Measurements from ENCODE around the gene SUMO3. TPM values are rescaled to one million over a fixed set of nuclear protein-coding genes. Genes with fewer than 3 reads are reported as not detected.
A peak's percentile ranks its signal among the peaks of the same experiment; 100 is the strongest.

Gene SUMO3
- total and polyA plus RNA-seq, 10 of the 15 experiments (the other 5 are each of a cell fraction or from before 2014, with no cell fraction given), result 14.3 to 164 (median 89.9) TPM

- TF ChIP-seq ZBTB33 (IDR thresholded peaks at IDR 0.05) (no peak), PML (IDR thresholded peaks at IDR 0.05; ENCODE audit: low read length) (no peak), SREBF1 (IDR thresholded peaks at IDR 0.05; ENCODE audit: low read length) (no peak), HSF1 (IDR thresholded peaks at IDR 0.05; ENCODE audit: low read depth, low read length) (no peak)
Observed at GRCh38 chr21:44813727-44814126, 4.1 kb downstream of the SUMO3 start (continued).

DNA sequence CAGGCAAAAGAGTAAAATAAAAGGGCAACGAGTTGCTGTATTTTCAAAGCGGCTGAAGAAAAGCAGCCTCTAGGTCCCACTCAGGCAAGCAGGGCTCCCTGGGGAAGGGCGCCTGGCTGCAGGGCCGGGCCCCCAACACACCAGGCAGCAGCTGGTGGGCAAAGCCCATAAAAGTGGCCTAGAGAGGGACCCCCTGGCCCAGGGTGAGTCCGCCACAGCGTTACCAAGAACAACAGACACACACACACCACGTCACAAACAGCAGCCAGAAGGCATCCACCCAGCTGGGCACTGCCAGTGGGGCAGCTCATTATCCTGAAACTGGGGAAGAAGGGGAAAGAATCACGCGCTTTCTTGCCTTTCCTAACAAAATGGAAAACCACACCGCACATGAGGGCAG lies 4.7 kb downstream of the SUMO3 start:
- FAIRE-seq, result no peak
- no TSS peak for BruUV-seq (replicated peaks)
- ATAC-seq, result no peak
- Histone ChIP-seq H3K27ac (ENCODE audit: control insufficient read depth, insufficient read depth) (no peak overlapping the region), H3K4me2 (ENCODE audit: control insufficient read depth, insufficient read depth) (no peak overlapping the region), H3K9ac (ENCODE audit: control insufficient read depth, insufficient read depth, low read length) (no peak overlapping the region), H3K9me3 (replicated peaks; ENCODE audit: control insufficient read depth, insufficient read depth, low read length) (no peaks in the 10 kb centered on the region), H3K36me3 (ENCODE audit: control insufficient read depth in 2 of 2, insufficient read depth in 2 of 2, low read length in 1 of 2) (peaks cover 11 to 12% of the 10 kb centered on the region in 2 experiments), H3K27me3 (replicated peaks in 1 of 2; ENCODE audit: control insufficient read depth in 2 of 2, insufficient read depth in 2 of 2, low read length in 1 of 2) (no peaks in the 10 kb centered on the region), H3K79me2 (ENCODE audit: control insufficient read depth, insufficient read depth, low read length) (peaks cover 30% of the 10 kb centered on the region), H3K4me3 (no peak overlapping the region), H2AFZ (ENCODE audit: control insufficient read depth, low read depth, low read length) (no peak overlapping the region), H3K4me1 (ENCODE audit: control insufficient read depth, insufficient read depth, low read length) (no peaks in the 10 kb centered on the region), H4K20me1 (ENCODE audit: control insufficient read depth, insufficient read depth) (no peaks in the 10 kb centered on the region)
- ChIA-PET CTCF (no interaction called here), SMC1A (ENCODE audit: uncharacterized antibody, unreplicated experiment) (no interaction called here), POLR2A (no interaction called here), RAD21 (ENCODE audit: unreplicated experiment) (no interaction called here)
- intact Hi-C loops (cut with micrococcal nuclease; ENCODE audit: unreplicated experiment) (no loop called here), in situ Hi-C loops (cut with MboI) (no loop called here)
- 86% methylated on average over 10 of the region's 10 CpGs for WGBS (ENCODE audit: insufficient coverage, insufficient replicate concordance, low lambda C conversion rate, missing lambda C conversion rate)
- no peak for TF ChIP-seq ZNF274 (IDR thresholded peaks at IDR 0.05; ENCODE audit: insufficient read depth, insufficient read length)
- no peak for TF ChIP-seq CEBPZ (IDR thresholded peaks at IDR 0.05; ENCODE audit: low read depth, low read length)
- no peak for TF ChIP-seq BACH1 (IDR thresholded peaks at IDR 0.05; ENCODE audit: borderline replicate concordance)
- TF ChIP-seq POLR2AphosphoS5 (IDR thresholded peaks at IDR 0.05; ENCODE audit: low read length), result 0 out of 2 replicates have a peak, but pooled peaks have one; percentile 17
- no peak for TF ChIP-seq MXI1 (IDR thresholded peaks at IDR 0.05; ENCODE audit: low read depth, low read length)
- TF ChIP-seq POLR2A (IDR thresholded peaks at IDR 0.05; ENCODE audit: low read depth, low read length), result 0 out of 2 replicates have a peak, but pooled peaks have one; percentile 17
- no peak for DNase-seq (ENCODE audit: low read depth, low spot score)
